Ovary (tissue), 3 donors: ENCODE measurements around the gene WDR1.

Source experiments
- CTCF ChIP-seq, 3 donors: fragments of 450-650 bp in 2 of 3; fragments of 200-600 bp in 1 of 3; IDR thresholded peaks; one replicate each; pipeline versions ENCODE4 v1.5.1 to v1.8.0; 2016 to 2022; ENCODE audit warnings: antibody characterized with exemption in 3 of 3, mild to moderate bottlenecking in 1 of 3
- POLR2A ChIP-seq: fragments of 450-650 bp; IDR thresholded peaks from one replicate; pipeline ENCODE4 v1.6.1; 2017; ENCODE audit warnings: antibody characterized with exemption, mild to moderate bottlenecking, moderate library complexity
- donor health status: DM: no; HTN: no; CAD: no.

- TF ChIP-seq CTCF (IDR thresholded peaks at IDR 0.05) (no peak), POLR2A (no peak)
These were observed 45.9 kb upstream of the WDR1 start for GRCh38 chr4:10162341-10163000.
